ENCODE results near the gene PTRH1. TPM values are rescaled to one million over a fixed set of nuclear protein-coding genes. Genes with fewer than 3 reads are reported as not detected.

Gene PTRH1
- total and polyA plus RNA-seq, 10 of the 15 experiments (the other 5 are each of a cell fraction or from before 2014, with no cell fraction given), result 0.69 to 38.4 (median 10.2) TPM

- TF ChIP-seq SIX5 (IDR thresholded peaks at IDR 0.05; ENCODE audit: low read depth, low read length, severe bottlenecking) (no peak), RAD51 (IDR thresholded peaks at IDR 0.05) (no peak), ATF3 (IDR thresholded peaks at IDR 0.05; ENCODE audit: borderline replicate concordance, extremely low read depth, low read depth, low read length) (no peak), ZSCAN29 (IDR thresholded peaks at IDR 0.05) (no peak), MYC (IDR thresholded peaks at IDR 0.05; ENCODE audit: insufficient read depth, insufficient read length, insufficient replicate concordance, low read length, severe bottlenecking) (no peak), ELK1 (IDR thresholded peaks at IDR 0.05; ENCODE audit: low read depth, low read length) (no peak), E2F8 (IDR thresholded peaks at IDR 0.05; ENCODE audit: low read depth, partially characterized antibody) (no peak), ZZZ3 (IDR thresholded peaks at IDR 0.05; ENCODE audit: control insufficient read depth, insufficient read length, low read depth) (no peak)
- no TSS peak for BruUV-seq (replicated peaks)
- DNase-seq (ENCODE audit: low read depth, low spot score), result no peak
These were observed 34.6 kb downstream of the PTRH1 start for GRCh38 chr9:127680846-127681245.

More at GRCh38 chr9:127680846-127681245, 34.6 kb downstream of the PTRH1 start:
- ChIA-PET RAD21 (ENCODE audit: unreplicated experiment) (no interaction called here), POLR2A (no interaction called here), SMC1A (ENCODE audit: uncharacterized antibody, unreplicated experiment) (interaction anchor here (1.1 kb wide), 1 partner anchor 69 kb away, joined by 3 read pairs; the partner anchor contains the start of gene STXBP1), CTCF (no interaction called here)
- Histone ChIP-seq H3K27me3 (replicated peaks in 1 of 2; ENCODE audit: control insufficient read depth in 2 of 2, insufficient read depth in 2 of 2, low read length in 1 of 2) (peaks cover 0 to 3% of the 10 kb centered on the region in 2 experiments; a peak in 3 of 4 replicates), H3K4me1 (ENCODE audit: control insufficient read depth, insufficient read depth, low read length) (no peaks in the 10 kb centered on the region), H3K36me3 (ENCODE audit: control insufficient read depth in 2 of 2, insufficient read depth in 2 of 2, low read length in 1 of 2) (no peaks in the 10 kb centered on the region), H3K9me3 (replicated peaks; ENCODE audit: control insufficient read depth, insufficient read depth, low read length) (no peaks in the 10 kb centered on the region), H3K79me2 (ENCODE audit: control insufficient read depth, insufficient read depth, low read length) (no peaks in the 10 kb centered on the region), H2AFZ (ENCODE audit: control insufficient read depth, low read depth, low read length) (no peak overlapping the region), H3K27ac (ENCODE audit: control insufficient read depth, insufficient read depth) (no peak overlapping the region), H3K4me3 (no peak overlapping the region), H3K9ac (ENCODE audit: control insufficient read depth, insufficient read depth, low read length) (no peak overlapping the region), H4K20me1 (ENCODE audit: control insufficient read depth, insufficient read depth) (no peaks in the 10 kb centered on the region), H3K4me2 (ENCODE audit: control insufficient read depth, insufficient read depth) (no peak overlapping the region)
- ATAC-seq, result no peak
- in situ Hi-C loops (cut with MboI) (no loop called here), intact Hi-C loops (cut with micrococcal nuclease; ENCODE audit: unreplicated experiment) (no loop called here)
- no peak for FAIRE-seq
- WGBS (ENCODE audit: insufficient coverage, insufficient replicate concordance, low lambda C conversion rate, missing lambda C conversion rate), result 28% methylated on average over 9 of the region's 9 CpGs

Measured in GM12878 (cell line).